HCT116 (cell line): Measurements from ENCODE around the gene NSD2.

Source experiments
- EZH2 ChIP-seq: fragments of 200-600 bp; sonication (generic); IDR thresholded peaks from 2 replicates; pipeline ENCODE4 v1.6.1; 2017; ENCODE audit warnings: antibody characterized with exemption, mixed run types
- EZH2phosphoT487 ChIP-seq: fragments of 200-600 bp; IDR thresholded peaks from 2 replicates; pipeline ENCODE4 v1.6.1; 2018; ENCODE audit warnings: antibody characterized with exemption, borderline replicate concordance
- JUND ChIP-seq: IDR thresholded peaks from 2 replicates; pipeline ENCODE4 v1.6.1; 2012
- POLR2A ChIP-seq: IDR thresholded peaks from 2 replicates; pipeline ENCODE4 v1.7.0; 2011; ENCODE audit warnings: borderline replicate concordance; ENCODE audit not compliant: insufficient read depth, insufficient read length; ENCODE audit errors: extremely low read depth
- POLR2AphosphoS5 ChIP-seq: IDR thresholded peaks from 2 replicates; pipeline ENCODE4 v1.6.1; 2011; ENCODE audit warnings: mild to moderate bottlenecking, low read depth, low read length, moderate library complexity
- RAD21 ChIP-seq: IDR thresholded peaks from 2 replicates; pipeline ENCODE4 v1.6.1; 2012; ENCODE audit warnings: low read depth, mild to moderate bottlenecking
- SP1 ChIP-seq: IDR thresholded peaks from 2 replicates; pipeline ENCODE4 v1.6.1; 2012; ENCODE audit warnings: low read depth
- YY1 ChIP-seq: IDR thresholded peaks from 2 replicates; pipeline ENCODE4 v1.6.1; 2011; ENCODE audit warnings: low read length, low read depth, moderate library complexity, mild to moderate bottlenecking; ENCODE audit not compliant: insufficient replicate concordance; ENCODE audit errors: extremely low read depth
- ZFX ChIP-seq: fragments of 450-650 bp; IDR thresholded peaks from 2 replicates; pipeline ENCODE4 v1.6.1; 2017
- TF ChIP-seq, protein P1 (sequence below), 3 experiments: fragments of 200-600 bp in 1 of 3; sonication (generic) in 1 of 3; IDR thresholded peaks in 2 of 3; conservative IDR thresholded peaks in 1 of 3; 2 replicates each; pipeline ENCODE4 v1.5.1; 2012 to 2017; ENCODE audit warnings: low read depth in 2 of 3, low read length in 2 of 3, antibody characterized with exemption in 1 of 3, borderline replicate concordance in 1 of 3, control low read depth in 1 of 3, mild to moderate bottlenecking in 1 of 3, mixed read lengths in 1 of 3, mixed run types in 1 of 3, moderate library complexity in 1 of 3; ENCODE audit not compliant: insufficient read depth in 1 of 3
- TF ChIP-seq, protein P2 (sequence below): IDR thresholded peaks from 2 replicates; pipeline ENCODE4 v1.6.1; 2012
- TF ChIP-seq, protein P3 (sequence below): IDR thresholded peaks from 2 replicates; pipeline ENCODE4 v1.6.1; 2012; ENCODE audit warnings: low read depth

DNA sequence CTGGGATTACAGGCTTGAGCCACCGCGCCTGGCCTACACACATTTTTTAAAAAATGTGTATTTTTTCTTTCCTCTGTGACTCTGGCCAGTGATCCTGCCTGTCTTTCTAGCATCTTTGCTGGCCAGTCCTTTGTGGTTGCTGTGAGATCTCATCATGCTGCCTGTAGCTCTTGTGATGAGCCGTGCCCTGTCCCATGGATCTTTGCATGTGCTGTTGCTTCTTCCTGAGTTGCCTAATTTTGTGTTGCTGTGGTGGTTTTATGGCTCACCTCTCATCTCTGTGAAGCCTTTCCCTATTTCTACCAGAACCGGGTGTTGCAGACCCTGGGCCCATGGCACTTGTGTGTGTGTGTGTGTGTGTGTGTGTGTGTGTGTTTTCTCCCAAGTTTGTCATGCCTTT is 8.3 kb downstream of the NSD2 start:
- TF ChIP-seq, protein P1, sequence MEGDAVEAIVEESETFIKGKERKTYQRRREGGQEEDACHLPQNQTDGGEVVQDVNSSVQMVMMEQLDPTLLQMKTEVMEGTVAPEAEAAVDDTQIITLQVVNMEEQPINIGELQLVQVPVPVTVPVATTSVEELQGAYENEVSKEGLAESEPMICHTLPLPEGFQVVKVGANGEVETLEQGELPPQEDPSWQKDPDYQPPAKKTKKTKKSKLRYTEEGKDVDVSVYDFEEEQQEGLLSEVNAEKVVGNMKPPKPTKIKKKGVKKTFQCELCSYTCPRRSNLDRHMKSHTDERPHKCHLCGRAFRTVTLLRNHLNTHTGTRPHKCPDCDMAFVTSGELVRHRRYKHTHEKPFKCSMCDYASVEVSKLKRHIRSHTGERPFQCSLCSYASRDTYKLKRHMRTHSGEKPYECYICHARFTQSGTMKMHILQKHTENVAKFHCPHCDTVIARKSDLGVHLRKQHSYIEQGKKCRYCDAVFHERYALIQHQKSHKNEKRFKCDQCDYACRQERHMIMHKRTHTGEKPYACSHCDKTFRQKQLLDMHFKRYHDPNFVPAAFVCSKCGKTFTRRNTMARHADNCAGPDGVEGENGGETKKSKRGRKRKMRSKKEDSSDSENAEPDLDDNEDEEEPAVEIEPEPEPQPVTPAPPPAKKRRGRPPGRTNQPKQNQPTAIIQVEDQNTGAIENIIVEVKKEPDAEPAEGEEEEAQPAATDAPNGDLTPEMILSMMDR (IDR thresholded peaks at IDR 0.05 in 2 of 3, conservative IDR thresholded peaks at IDR 0.05 in 1 of 3; ENCODE audit: borderline replicate concordance in 1 of 3, insufficient read depth in 1 of 3, low read depth in 2 of 3, low read length in 2 of 3): no peak
- TF ChIP-seq, protein P2, sequence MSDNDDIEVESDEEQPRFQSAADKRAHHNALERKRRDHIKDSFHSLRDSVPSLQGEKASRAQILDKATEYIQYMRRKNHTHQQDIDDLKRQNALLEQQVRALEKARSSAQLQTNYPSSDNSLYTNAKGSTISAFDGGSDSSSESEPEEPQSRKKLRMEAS: no peak
- TF ChIP-seq POLR2AphosphoS5 (no peak), YY1 (no peak), POLR2A (no peak), EZH2 (no peak), SP1 (no peak), RAD21 (no peak), JUND (no peak), EZH2phosphoT487 (no peak), ZFX (no peak)
- TF ChIP-seq, protein P3, sequence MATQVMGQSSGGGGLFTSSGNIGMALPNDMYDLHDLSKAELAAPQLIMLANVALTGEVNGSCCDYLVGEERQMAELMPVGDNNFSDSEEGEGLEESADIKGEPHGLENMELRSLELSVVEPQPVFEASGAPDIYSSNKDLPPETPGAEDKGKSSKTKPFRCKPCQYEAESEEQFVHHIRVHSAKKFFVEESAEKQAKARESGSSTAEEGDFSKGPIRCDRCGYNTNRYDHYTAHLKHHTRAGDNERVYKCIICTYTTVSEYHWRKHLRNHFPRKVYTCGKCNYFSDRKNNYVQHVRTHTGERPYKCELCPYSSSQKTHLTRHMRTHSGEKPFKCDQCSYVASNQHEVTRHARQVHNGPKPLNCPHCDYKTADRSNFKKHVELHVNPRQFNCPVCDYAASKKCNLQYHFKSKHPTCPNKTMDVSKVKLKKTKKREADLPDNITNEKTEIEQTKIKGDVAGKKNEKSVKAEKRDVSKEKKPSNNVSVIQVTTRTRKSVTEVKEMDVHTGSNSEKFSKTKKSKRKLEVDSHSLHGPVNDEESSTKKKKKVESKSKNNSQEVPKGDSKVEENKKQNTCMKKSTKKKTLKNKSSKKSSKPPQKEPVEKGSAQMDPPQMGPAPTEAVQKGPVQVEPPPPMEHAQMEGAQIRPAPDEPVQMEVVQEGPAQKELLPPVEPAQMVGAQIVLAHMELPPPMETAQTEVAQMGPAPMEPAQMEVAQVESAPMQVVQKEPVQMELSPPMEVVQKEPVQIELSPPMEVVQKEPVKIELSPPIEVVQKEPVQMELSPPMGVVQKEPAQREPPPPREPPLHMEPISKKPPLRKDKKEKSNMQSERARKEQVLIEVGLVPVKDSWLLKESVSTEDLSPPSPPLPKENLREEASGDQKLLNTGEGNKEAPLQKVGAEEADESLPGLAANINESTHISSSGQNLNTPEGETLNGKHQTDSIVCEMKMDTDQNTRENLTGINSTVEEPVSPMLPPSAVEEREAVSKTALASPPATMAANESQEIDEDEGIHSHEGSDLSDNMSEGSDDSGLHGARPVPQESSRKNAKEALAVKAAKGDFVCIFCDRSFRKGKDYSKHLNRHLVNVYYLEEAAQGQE: no peak
